GM21447 (cell line): ENCODE results near the gene SDR42E1.

Experiments used
- ATAC-seq: cut with Tn5 transposase; IDR thresholded peaks from one replicate; pipeline ENCODE4 v1.9.1; 2021; ENCODE audit not compliant: unreplicated experiment

SDR42E1 gene

GRCh38 chr16:82011199-82011641 lies at the start of gene SDR42E1:
SDR42E1 (minus strand) TSS chr16:82011470; CDS start chr16:82000858, 10,612 bp downstream.
- ATAC-seq, result peak; percentile 93

GRCh38 chr16:82059983-82060421 lies 48.7 kb upstream of the SDR42E1 start:
- ATAC-seq, result no peak

- ATAC-seq, result no peak
Observed at GRCh38 chr16:82059161-82059982, 48.1 kb upstream of the SDR42E1 start.

- ATAC-seq, result no peak
Observed at GRCh38 chr16:82056550-82056896, 45.3 kb upstream of the SDR42E1 start.

- ATAC-seq, result no peak
Observed at GRCh38 chr16:82055728-82056549, 44.7 kb upstream of the SDR42E1 start.

GRCh38 chr16:82055117-82055516 lies 43.8 kb upstream of the SDR42E1 start:
- ATAC-seq, result no peak

- ATAC-seq, result no peak
Observed at GRCh38 chr16:82051656-82052055, 40.4 kb upstream of the SDR42E1 start.

GRCh38 chr16:82050909-82051357 lies 39.7 kb upstream of the SDR42E1 start:
- ATAC-seq, result no peak

- ATAC-seq, result no peak
Observed at GRCh38 chr16:82050506-82050905, 39.2 kb upstream of the SDR42E1 start.

- no peak for ATAC-seq
Observed at GRCh38 chr16:82049484-82049883, 38.2 kb upstream of the SDR42E1 start.

GRCh38 chr16:82047787-82048186 lies 36.5 kb upstream of the SDR42E1 start:
- ATAC-seq, result no peak

- ATAC-seq, result no peak
Observed at GRCh38 chr16:82047374-82047773, 36.1 kb upstream of the SDR42E1 start.

GRCh38 chr16:82046941-82047340 lies 35.7 kb upstream of the SDR42E1 start:
- no peak for ATAC-seq

GRCh38 chr16:82046541-82046940 lies 35.3 kb upstream of the SDR42E1 start:
- no peak for ATAC-seq

GRCh38 chr16:82045465-82045864 lies 34.2 kb upstream of the SDR42E1 start:
- no peak for ATAC-seq

- no peak for ATAC-seq
Observed at GRCh38 chr16:82044585-82044911, 33.3 kb upstream of the SDR42E1 start.

- no peak for ATAC-seq
Observed at GRCh38 chr16:82043680-82044584, 32.7 kb upstream of the SDR42E1 start.

- no peak for ATAC-seq
Observed at GRCh38 chr16:82042846-82043245, 31.6 kb upstream of the SDR42E1 start.

GRCh38 chr16:82042144-82042543 lies 30.9 kb upstream of the SDR42E1 start:
- ATAC-seq, result no peak

GRCh38 chr16:82041542-82041941 lies 30.3 kb upstream of the SDR42E1 start:
- no peak for ATAC-seq

GRCh38 chr16:82040296-82040695 lies 29.0 kb upstream of the SDR42E1 start:
- no peak for ATAC-seq
